ENCODE measurements around the gene PNP.
"Not testable (repeated sequence)": the region's sequence is repeated elsewhere in the genome, so short reads cannot be mapped to it uniquely, and the experiment has no call there.

Gene PNP

GRCh38 chr14:20438664-20439063 lies 30.5 kb upstream of the PNP start:
- H3K9me3 ChIP-seq (ENCODE audit: low read length), result no peaks in the 10 kb centered on the region
- H3K79me2 ChIP-seq (ENCODE audit: insufficient read depth, low read length), result no peaks in the 10 kb centered on the region
- H3F3A ChIP-seq (ENCODE audit: insufficient read depth, low read length), result no peaks in the 10 kb centered on the region
- no peak overlapping the region for H3K27ac ChIP-seq (ENCODE audit: low read depth, low read length, poor library complexity, severe bottlenecking)
- H3K9me2 ChIP-seq (ENCODE audit: low read depth, low read length), result no peaks in the 10 kb centered on the region
- H3K9ac ChIP-seq (ENCODE audit: low read length), result no peak overlapping the region
- H3K4me3 ChIP-seq (ENCODE audit: low read depth, low read length, poor library complexity, severe bottlenecking), result no peak overlapping the region
- no peaks in the 10 kb centered on the region for H3K4me1 ChIP-seq (ENCODE audit: insufficient read depth, low read length, severe bottlenecking)
- no peak overlapping the region for H3K4me2 ChIP-seq (ENCODE audit: low read length)
- 0 out of 2 replicates have a peak, but pooled peaks cover 3% of the 10 kb centered on the region for H3K27me3 ChIP-seq (ENCODE audit: insufficient read depth, low read length)
- no peak for TF ChIP-seq EZH2 (IDR thresholded peaks at IDR 0.05; ENCODE audit: borderline replicate concordance, low read length)
- no peaks in the 10 kb centered on the region for H4K20me1 ChIP-seq (ENCODE audit: insufficient read depth, low read length)
- H3K36me3 ChIP-seq (ENCODE audit: insufficient read depth, low read length), result peaks cover 5% of the 10 kb centered on the region; the same call in 1 of the 2 replicates
- H2AFZ ChIP-seq (ENCODE audit: low read length), result no peak overlapping the region

- 0 out of 2 replicates have a peak, but pooled peaks cover 3% of the 10 kb centered on the region for H3K27me3 ChIP-seq (ENCODE audit: insufficient read depth, low read length)
- no peak for TF ChIP-seq EZH2 (IDR thresholded peaks at IDR 0.05; ENCODE audit: borderline replicate concordance, low read length)
- TF ChIP-seq CTCF (IDR thresholded peaks at IDR 0.05; ENCODE audit: low read length), result no peak
- H3K9ac ChIP-seq (ENCODE audit: low read length), result no peak overlapping the region
- H3F3A ChIP-seq (ENCODE audit: insufficient read depth, low read length), result no peaks in the 10 kb centered on the region
- no peak overlapping the region for H3K27ac ChIP-seq (ENCODE audit: low read depth, low read length, poor library complexity, severe bottlenecking)
- H3K9me2 ChIP-seq (ENCODE audit: low read depth, low read length), result no peaks in the 10 kb centered on the region
- H3K79me2 ChIP-seq (ENCODE audit: insufficient read depth, low read length), result no peaks in the 10 kb centered on the region
- no peak overlapping the region for H2AFZ ChIP-seq (ENCODE audit: low read length)
- H3K9me3 ChIP-seq (ENCODE audit: low read length), result no peaks in the 10 kb centered on the region
- no peaks in the 10 kb centered on the region for H3K4me1 ChIP-seq (ENCODE audit: insufficient read depth, low read length, severe bottlenecking)
- H4K20me1 ChIP-seq (ENCODE audit: insufficient read depth, low read length), result no peaks in the 10 kb centered on the region
- H3K4me2 ChIP-seq (ENCODE audit: low read length), result no peak overlapping the region
- H3K4me3 ChIP-seq (ENCODE audit: low read depth, low read length, poor library complexity, severe bottlenecking), result no peak overlapping the region
- H3K36me3 ChIP-seq (ENCODE audit: insufficient read depth, low read length), result peaks cover 17% of the 10 kb centered on the region
Observed at GRCh38 chr14:20440465-20440864, 28.7 kb upstream of the PNP start.

- H3K4me3 ChIP-seq (ENCODE audit: low read depth, low read length, poor library complexity, severe bottlenecking), result no peak overlapping the region
- TF ChIP-seq CTCF (IDR thresholded peaks at IDR 0.05; ENCODE audit: low read length), result no peak
- TF ChIP-seq EZH2 (IDR thresholded peaks at IDR 0.05; ENCODE audit: borderline replicate concordance, low read length), result no peak
- no peak overlapping the region for H3K9ac ChIP-seq (ENCODE audit: low read length)
- H3K27me3 ChIP-seq (ENCODE audit: insufficient read depth, low read length), result 0 out of 2 replicates have a peak, but pooled peaks cover 3% of the 10 kb centered on the region
- H3K27ac ChIP-seq (ENCODE audit: low read depth, low read length, poor library complexity, severe bottlenecking), result no peak overlapping the region
- H4K20me1 ChIP-seq (ENCODE audit: insufficient read depth, low read length), result no peaks in the 10 kb centered on the region
- no peaks in the 10 kb centered on the region for H3K9me2 ChIP-seq (ENCODE audit: low read depth, low read length)
- H2AFZ ChIP-seq (ENCODE audit: low read length), result no peak overlapping the region
- H3K79me2 ChIP-seq (ENCODE audit: insufficient read depth, low read length), result no peaks in the 10 kb centered on the region
- H3K9me3 ChIP-seq (ENCODE audit: low read length), result no peaks in the 10 kb centered on the region
- H3K4me1 ChIP-seq (ENCODE audit: insufficient read depth, low read length, severe bottlenecking), result no peaks in the 10 kb centered on the region
- no peak overlapping the region for H3K4me2 ChIP-seq (ENCODE audit: low read length)
- peaks cover 22% of the 10 kb centered on the region for H3K36me3 ChIP-seq (ENCODE audit: insufficient read depth, low read length)
- no peaks in the 10 kb centered on the region for H3F3A ChIP-seq (ENCODE audit: insufficient read depth, low read length)
Observed at GRCh38 chr14:20440882-20441281, 28.3 kb upstream of the PNP start.

- H2AFZ ChIP-seq (ENCODE audit: low read length), result no peak overlapping the region
- no peak overlapping the region for H3K27ac ChIP-seq (ENCODE audit: low read depth, low read length, poor library complexity, severe bottlenecking)
- TF ChIP-seq CTCF (IDR thresholded peaks at IDR 0.05; ENCODE audit: low read length) (no peak), EZH2 (IDR thresholded peaks at IDR 0.05; ENCODE audit: borderline replicate concordance, low read length) (no peak)
- H3K9ac ChIP-seq (ENCODE audit: low read length), result no peak overlapping the region
- H4K20me1 ChIP-seq (ENCODE audit: insufficient read depth, low read length), result no peaks in the 10 kb centered on the region
- H3K4me2 ChIP-seq (ENCODE audit: low read length), result no peak overlapping the region
- H3K4me3 ChIP-seq (ENCODE audit: low read depth, low read length, poor library complexity, severe bottlenecking), result no peak overlapping the region
- no peaks in the 10 kb centered on the region for H3K9me3 ChIP-seq (ENCODE audit: low read length)
- no peaks in the 10 kb centered on the region for H3K9me2 ChIP-seq (ENCODE audit: low read depth, low read length)
- H3K36me3 ChIP-seq (ENCODE audit: insufficient read depth, low read length), result peaks cover 27% of the 10 kb centered on the region
- H3F3A ChIP-seq (ENCODE audit: insufficient read depth, low read length), result no peaks in the 10 kb centered on the region
- no peaks in the 10 kb centered on the region for H3K79me2 ChIP-seq (ENCODE audit: insufficient read depth, low read length)
- H3K27me3 ChIP-seq (ENCODE audit: insufficient read depth, low read length), result 0 out of 2 replicates have a peak, but pooled peaks cover 3% of the 10 kb centered on the region
- H3K4me1 ChIP-seq (ENCODE audit: insufficient read depth, low read length, severe bottlenecking), result no peaks in the 10 kb centered on the region
Observed at GRCh38 chr14:20441461-20441860, 27.7 kb upstream of the PNP start.

- not testable (repeated sequence) for H3K9ac ChIP-seq (ENCODE audit: low read length); H3K4me2 ChIP-seq (ENCODE audit: low read length); H3K9me2 ChIP-seq (ENCODE audit: low read depth, low read length); H3F3A ChIP-seq (ENCODE audit: insufficient read depth, low read length); H3K27ac ChIP-seq (ENCODE audit: low read depth, low read length, poor library complexity, severe bottlenecking); H3K79me2 ChIP-seq (ENCODE audit: insufficient read depth, low read length); H3K27me3 ChIP-seq (ENCODE audit: insufficient read depth, low read length); H3K9me3 ChIP-seq (ENCODE audit: low read length); H3K4me1 ChIP-seq (ENCODE audit: insufficient read depth, low read length, severe bottlenecking); H2AFZ ChIP-seq (ENCODE audit: low read length); H3K4me3 ChIP-seq (ENCODE audit: low read depth, low read length, poor library complexity, severe bottlenecking); H4K20me1 ChIP-seq (ENCODE audit: insufficient read depth, low read length)
- peaks cover 49% of the 10 kb centered on the region for H3K36me3 ChIP-seq (ENCODE audit: insufficient read depth, low read length)
Observed at GRCh38 chr14:20443650-20444049, 25.6 kb upstream of the PNP start.

All from OCI-LY1 (cell line).